HepG2 (cell line): ENCODE results near the gene NBEA. TPM values are rescaled to one million over a fixed set of nuclear protein-coding genes. Genes with fewer than 3 reads are reported as not detected.

ENCODE experiments used
- ATAC-seq: fragments of 200-7000 bp; cut with Tn5 transposase; 3 replicates; pipeline ENCODE4 v1.9.1; 2020; ENCODE audit warnings: mild to moderate bottlenecking, moderate library complexity
- BruUV-seq: library from RNA; stranded (reverse); fragments of 400-500 nt; replicated peaks from 2 replicates; lab custom pipeline; 2021; lab: Mats Ljungman, UMichigan
- CTCF ChIA-PET: fragments of 300-600 bp; formaldehyde crosslinking; extraction: SDS; loops from one replicate; lab custom pipeline; 2021; ENCODE audit warnings: low total read pairs, inconsistent platforms, low intra/inter-chr PET ratio; lab: Yijun Ruan, JAX
- POLR2A ChIA-PET: fragments of 350-600 bp; sonication (Branson Sonifier 250); formaldehyde crosslinking; loops from one replicate; lab custom pipeline; 2020; ENCODE audit warnings: antibody characterized with exemption, inconsistent platforms; lab: Yijun Ruan, JAX
- DNase-seq: peaks from one replicate; pipeline ENCODE4 v3.0.0-alpha.2; 2015; ENCODE audit warnings: low spot score
- FAIRE-seq: peaks from 3 replicates; lab custom pipeline; 2011; peaks lifted over from hg19 to GRCh38; lab: Jason Lieb, UNC
- H2AFZ ChIP-seq: one replicate; pipeline ENCODE4 v1.6.1; 2011; ENCODE audit warnings: low read length, inconsistent platforms
- H3K27ac ChIP-seq: fragments of 300-600 bp; 3 replicates; pipeline ENCODE4 v1.8.0; 2011; ENCODE audit warnings: mixed run types, mild to moderate bottlenecking, mixed read lengths, low read length, inconsistent platforms; ENCODE audit not compliant: insufficient read depth; ENCODE audit errors: extremely low read length
- H3K27me3 ChIP-seq, 2 experiments: fragments of 200-600 bp in 1 of 2; 2 replicates in 1 of 2; 3 replicates in 1 of 2; pipeline versions ENCODE4 v1.6.0 to v1.8.0; 2011; ENCODE audit warnings: low read length in 2 of 2, mild to moderate bottlenecking in 2 of 2, moderate library complexity in 2 of 2, inconsistent platforms in 1 of 2; ENCODE audit not compliant: insufficient read depth in 2 of 2, control insufficient read depth in 1 of 2
- H3K36me3 ChIP-seq, 2 experiments: fragments of 200-600 bp in 1 of 2; replicated peaks in 1 of 2; 2 replicates in 1 of 2; 3 replicates in 1 of 2; pipeline versions ENCODE4 v1.5.1 to v1.8.0; 2011; ENCODE audit warnings: low read length in 2 of 2, inconsistent platforms in 1 of 2; ENCODE audit not compliant: insufficient read depth in 2 of 2, control insufficient read depth in 1 of 2
- H3K4me1 ChIP-seq: 2 replicates; pipeline ENCODE4 v1.5.1; 2012; ENCODE audit warnings: low read length, inconsistent platforms; ENCODE audit not compliant: insufficient read depth
- H3K4me2 ChIP-seq: 2 replicates; pipeline ENCODE4 v1.6.0; 2011; ENCODE audit warnings: low read depth, low read length, inconsistent platforms
- H3K4me3 ChIP-seq, 3 experiments: fragments of 200-600 bp in 1 of 3; sonication (generic), shearing (Covaris generic) in 1 of 3; replicated peaks in 1 of 3; 2 replicates each; pipeline ENCODE4 v1.5.1; 2011 to 2016; ENCODE audit warnings: low read length in 3 of 3, inconsistent platforms in 2 of 3, low read depth in 2 of 3, mild to moderate bottlenecking in 2 of 3, control low read depth in 1 of 3, mixed read lengths in 1 of 3; ENCODE audit not compliant: insufficient read depth in 1 of 3
- H3K79me2 ChIP-seq: one replicate; pipeline ENCODE4 v1.6.1; 2011; ENCODE audit warnings: low read length, inconsistent platforms; ENCODE audit not compliant: insufficient read depth
- H3K9ac ChIP-seq: 2 replicates; pipeline ENCODE4 v1.6.0; 2011; ENCODE audit warnings: mild to moderate bottlenecking, low read depth, low read length, inconsistent platforms; ENCODE audit not compliant: insufficient read depth
- H3K9me3 ChIP-seq: 2 replicates; pipeline ENCODE4 v1.5.1; 2012; ENCODE audit warnings: mild to moderate bottlenecking, low read length
- H4K20me1 ChIP-seq: 2 replicates; pipeline ENCODE4 v1.6.0; 2011; ENCODE audit warnings: inconsistent platforms, mild to moderate bottlenecking, low read length, moderate library complexity; ENCODE audit not compliant: insufficient read depth
- CBX5 ChIP-seq: sonication (generic); formaldehyde crosslinking; IDR thresholded peaks from 2 replicates; pipeline ENCODE4 v1.4.0; 2020; ENCODE audit warnings: missing genetic modification reagents, borderline replicate concordance
- DR1 ChIP-seq: sonication (generic); formaldehyde crosslinking; IDR thresholded peaks from 2 replicates; pipeline ENCODE4 v1.8.0; 2021; ENCODE audit warnings: mild to moderate bottlenecking, missing genetic modification reagents, inconsistent platforms
- FOXC1 ChIP-seq: sonication (generic); formaldehyde crosslinking; IDR thresholded peaks from 2 replicates; pipeline ENCODE4 v1.8.0; 2022; ENCODE audit warnings: mild to moderate bottlenecking, missing genetic modification reagents, borderline replicate concordance
- GTF2F1 ChIP-seq: fragments of 150-350 bp; IDR thresholded peaks from 2 replicates; pipeline ENCODE4 v1.6.1; 2014; ENCODE audit warnings: low read length
- HINFP ChIP-seq: sonication (generic); formaldehyde crosslinking; IDR thresholded peaks from 2 replicates; pipeline ENCODE4 v1.4.0; 2020; ENCODE audit warnings: low read depth, mild to moderate bottlenecking, missing genetic modification reagents
- JUNB ChIP-seq: sonication (generic); formaldehyde crosslinking; IDR thresholded peaks from 2 replicates; pipeline ENCODE4 v1.8.0; 2022; ENCODE audit warnings: missing genetic modification reagents, mild to moderate bottlenecking, borderline replicate concordance
- MEIS1 ChIP-seq: sonication (generic); formaldehyde crosslinking; IDR thresholded peaks from 2 replicates; pipeline ENCODE4 v1.9.0; 2021; ENCODE audit warnings: mild to moderate bottlenecking, missing genetic modification reagents, moderate library complexity, borderline replicate concordance
- NFE2L1 ChIP-seq: sonication (generic); formaldehyde crosslinking; IDR thresholded peaks from 2 replicates; pipeline ENCODE4 v1.4.0; 2020; ENCODE audit warnings: missing genetic modification reagents, mild to moderate bottlenecking, borderline replicate concordance
- POLR2G ChIP-seq: fragments of 200-400 bp; formaldehyde crosslinking; IDR thresholded peaks from 2 replicates; pipeline ENCODE4 v1.6.1; 2018; ENCODE audit warnings: mild to moderate bottlenecking, low read depth, low read length, moderate library complexity
- ZBTB7A ChIP-seq: sonication (generic); formaldehyde crosslinking; IDR thresholded peaks from 2 replicates; pipeline ENCODE4 v1.8.0; 2022; ENCODE audit warnings: mild to moderate bottlenecking, missing genetic modification reagents
- ZBTB7B ChIP-seq: sonication (generic); formaldehyde crosslinking; IDR thresholded peaks from 2 replicates; pipeline ENCODE4 v1.4.0; 2020; ENCODE audit warnings: missing genetic modification reagents
- ZNF383 ChIP-seq: sonication (generic); formaldehyde crosslinking; IDR thresholded peaks from 2 replicates; pipeline ENCODE4 v1.4.0; 2020; ENCODE audit warnings: missing genetic modification reagents, mild to moderate bottlenecking, borderline replicate concordance
- ZSCAN21 ChIP-seq: sonication (generic); formaldehyde crosslinking; IDR thresholded peaks from 2 replicates; pipeline ENCODE4 v1.8.0; 2022; ENCODE audit warnings: mild to moderate bottlenecking, missing genetic modification reagents, moderate library complexity, borderline replicate concordance
- ZSCAN30 ChIP-seq: sonication (generic); formaldehyde crosslinking; IDR thresholded peaks from 2 replicates; pipeline ENCODE4 v1.5.0; 2020; ENCODE audit warnings: mild to moderate bottlenecking, missing genetic modification reagents
- ZZZ3 ChIP-seq: sonication (generic); formaldehyde crosslinking; IDR thresholded peaks from 2 replicates; pipeline ENCODE4 v1.4.0; 2020; ENCODE audit warnings: missing genetic modification reagents, mild to moderate bottlenecking, borderline replicate concordance
- in situ Hi-C: cut with HindIII; loops from 2 replicates; pipeline ENCODE4 v1.10.0; 2017; ENCODE audit warnings: low pct_unique_long_range_greater_than_20kb; ENCODE audit not compliant: extremely low pct_ligation_motif_present
- intact Hi-C: fragments of 100-400 bp; cut with micrococcal nuclease; formaldehyde crosslinking; loops from one replicate; pipeline ENCODE4 v1.10.0; 2022; ENCODE audit not compliant: unreplicated experiment
- polyA plus RNA-seq, 8 experiments: library from polyadenylated mRNA; depleted of rRNA in 3 of 8; stranded (reverse) in 7 of 8; unstranded in 1 of 8; fragments of >200 nt; fragmentation: Illumina TruSeq in 4 of 8; extraction: Trizol in 4 of 8; gene quantifications; 2 replicates each; pipeline versions ENCODE4 v1.2.1 to v1.2.3, GENCODE V29; 2011 to 2016; ENCODE audit warnings: low read depth in 4 of 8, missing spikeins in 1 of 8, mixed read lengths in 1 of 8; ENCODE audit not compliant: insufficient read depth in 1 of 8
- total RNA-seq, 5 experiments: library from RNA; depleted of rRNA; stranded (reverse); fragments of >200 nt; fragmentation: Illumina TruSeq; extraction: Trizol; gene quantifications; 2 replicates each; pipeline ENCODE4 v1.2.3, GENCODE V29; 2016; ENCODE audit warnings: low read depth in 1 of 5
- TF ChIP-seq, protein P1 (sequence below): IDR thresholded peaks from 2 replicates; pipeline ENCODE4 v1.6.1; 2016

The NBEA gene
- total and polyA plus RNA-seq, 2 of the 13 experiments (the other 11 are each of a cell fraction or from before 2014, with no cell fraction given), result 2.7 to 2.8 TPM

- TF ChIP-seq ZSCAN30 (CRISPR knock-in tag) (no peak), ZBTB7B (CRISPR knock-in tag) (no peak), NFE2L1 (CRISPR knock-in tag) (no peak)
Observed at GRCh38 chr13:35630551-35631275, 688.6 kb downstream of the NBEA start (continued).

GRCh38 chr13:35631666-35632065, 689.6 kb downstream of the NBEA start:
- no peaks in the 10 kb centered on the region for H3K27me3 ChIP-seq
- intact Hi-C loops, result loop anchor here (2.0 kb wide), 1 partner anchor 421 kb away; no protein-coding TSS in a partner anchor
- no peak for FAIRE-seq

More at GRCh38 chr13:35631666-35632065, 689.6 kb downstream of the NBEA start:
- ATAC-seq (no peak), DNase-seq (no peak)
- POLR2A ChIA-PET, result no interaction called here
- TF ChIP-seq FOXC1 (CRISPR knock-in tag), result no peak
- no peak for TF ChIP-seq MEIS1 (CRISPR knock-in tag)
- no peak for TF ChIP-seq ZNF383 (CRISPR knock-in tag)
- no peak for TF ChIP-seq ZBTB7A (CRISPR knock-in tag)
- TF ChIP-seq JUNB (CRISPR knock-in tag), result no peak
- no peak for TF ChIP-seq HINFP (CRISPR knock-in tag)
- TF ChIP-seq POLR2G, result no peak
- no peak for TF ChIP-seq ZZZ3 (CRISPR knock-in tag)
- no peak for TF ChIP-seq DR1 (CRISPR knock-in tag)
- TF ChIP-seq CBX5, result no peak
- TF ChIP-seq GTF2F1, result no peak
- TF ChIP-seq, protein P1, sequence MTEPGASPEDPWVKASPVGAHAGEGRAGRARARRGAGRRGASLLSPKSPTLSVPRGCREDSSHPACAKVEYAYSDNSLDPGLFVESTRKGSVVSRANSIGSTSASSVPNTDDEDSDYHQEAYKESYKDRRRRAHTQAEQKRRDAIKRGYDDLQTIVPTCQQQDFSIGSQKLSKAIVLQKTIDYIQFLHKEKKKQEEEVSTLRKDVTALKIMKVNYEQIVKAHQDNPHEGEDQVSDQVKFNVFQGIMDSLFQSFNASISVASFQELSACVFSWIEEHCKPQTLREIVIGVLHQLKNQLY, result no peak
- TF ChIP-seq ZSCAN21, result no peak
- Histone ChIP-seq H3K4me2 (no peak overlapping the region), H3K9me3 (no peaks in the 10 kb centered on the region), H3K27ac (no peak overlapping the region), H3K9ac (no peak overlapping the region), H3K79me2 (no peaks in the 10 kb centered on the region), H2AFZ (no peak overlapping the region), H3K36me3 (no peaks in the 10 kb centered on the region), H3K4me3 (no peak overlapping the region), H4K20me1 (no peaks in the 10 kb centered on the region), H3K4me1 (peaks cover 4% of the 10 kb centered on the region; the same call in 1 of the 2 replicates)
- in situ Hi-C loops, result no loop called here
- BruUV-seq, result no TSS peak
- CTCF ChIA-PET, result interaction anchor here (1.9 kb wide), 1 partner anchor 89 kb away, joined by 13 read pairs; no protein-coding TSS in a partner anchor
